PC-9 (cell line): Measurements from ENCODE around the gene BCR. TPM values are rescaled to one million over a fixed set of nuclear protein-coding genes. Genes with fewer than 3 reads are reported as not detected.

Experiments used
- BruUV-seq: library from RNA; stranded (reverse); fragments of 400-500 nt; replicated peaks from 2 replicates; lab custom pipeline; 2021; lab: Mats Ljungman, UMichigan
- CTCF ChIA-PET: fragments of 300-600 bp; sonication (Branson Sonifier 250); formaldehyde crosslinking; loops from one replicate; lab custom pipeline; 2022; ENCODE audit warnings: antibody characterized with exemption; lab: Charles Lee
- POLR2A ChIA-PET: fragments of 300-600 bp; sonication (Branson Sonifier 250); formaldehyde crosslinking; loops from one replicate; lab custom pipeline; 2022; ENCODE audit warnings: antibody characterized with exemption; ENCODE audit not compliant: unreplicated experiment; lab: Charles Lee
- DNase-seq, 2 experiments: peaks; one replicate each; pipeline versions ENCODE4 v3.0.0 to v3.0.0-alpha.2; 2015 to 2022; ENCODE audit warnings: mixed read lengths in 1 of 2
- H2AFZ ChIP-seq: fragments of 200-600 bp; sonication (generic); 2 replicates; pipeline ENCODE4 v1.8.1; 2017; ENCODE audit warnings: antibody characterized with exemption
- H3F3A ChIP-seq: fragments of 200-600 bp; sonication (generic); 2 replicates; pipeline ENCODE4 v1.8.1; 2017; ENCODE audit warnings: antibody characterized with exemption, mild to moderate bottlenecking, low read depth; ENCODE audit not compliant: insufficient read depth
- H3K27ac ChIP-seq: fragments of 200-600 bp; sonication (generic); 2 replicates; pipeline ENCODE4 v1.6.1; 2016; ENCODE audit warnings: mixed run types
- H3K27me3 ChIP-seq: fragments of 200-600 bp; sonication (generic); 2 replicates; pipeline ENCODE4 v1.6.1; 2016; ENCODE audit warnings: low read depth, mixed run types; ENCODE audit not compliant: insufficient read depth
- H3K36me3 ChIP-seq: fragments of 200-600 bp; sonication (generic); 2 replicates; pipeline ENCODE4 v1.6.1; 2016; ENCODE audit warnings: low read depth, mixed run types
- H3K4me1 ChIP-seq: fragments of 200-600 bp; sonication (generic); replicated peaks from 2 replicates; pipeline ENCODE4 v1.6.1; 2016; ENCODE audit warnings: mixed run types; ENCODE audit not compliant: insufficient read depth
- H3K4me2 ChIP-seq: fragments of 200-600 bp; sonication (generic); 2 replicates; pipeline ENCODE4 v1.6.1; 2017; ENCODE audit warnings: mixed run types
- H3K4me3 ChIP-seq: fragments of 200-600 bp; sonication (generic); 2 replicates; pipeline ENCODE4 v1.6.1; 2016; ENCODE audit warnings: mixed run types
- H3K79me2 ChIP-seq: fragments of 200-600 bp; sonication (generic); 2 replicates; pipeline ENCODE4 v1.6.1; 2017; ENCODE audit warnings: low read depth, mixed run types
- H3K9me2 ChIP-seq: fragments of 200-600 bp; sonication (generic); 2 replicates; pipeline ENCODE4 v1.8.1; 2017; ENCODE audit warnings: mild to moderate bottlenecking; ENCODE audit not compliant: insufficient read depth
- H3K9me3 ChIP-seq: fragments of 200-600 bp; sonication (generic); 2 replicates; pipeline ENCODE4 v1.8.1; 2016; ENCODE audit warnings: low read depth; ENCODE audit not compliant: insufficient read depth
- H4K20me1 ChIP-seq: fragments of 200-600 bp; sonication (generic); 2 replicates; pipeline ENCODE4 v1.8.1; 2017; ENCODE audit not compliant: insufficient read depth
- CTCF ChIP-seq: fragments of 200-600 bp; sonication (generic); conservative IDR thresholded peaks from 2 replicates; pipeline ENCODE4 v1.6.1; 2017; ENCODE audit warnings: mixed run types, antibody characterized with exemption, mild to moderate bottlenecking, moderate library complexity
- EZH2 ChIP-seq: fragments of 200-600 bp; sonication (generic); IDR thresholded peaks from 2 replicates; pipeline ENCODE4 v1.8.0; 2017; ENCODE audit warnings: antibody characterized with exemption, low read depth
- intact Hi-C: fragments of 100-400 bp; cut with micrococcal nuclease; formaldehyde crosslinking; loops from one replicate; pipeline ENCODE4 v1.10.0; 2022; ENCODE audit not compliant: unreplicated experiment
- total RNA-seq: library from RNA; stranded (reverse); gene quantifications from 2 replicates; pipeline ENCODE4 v1.2.3, GENCODE V29; 2021

BCR gene
- total RNA-seq, 1 experiment from 2014 or later: 47.8 TPM

DNA sequence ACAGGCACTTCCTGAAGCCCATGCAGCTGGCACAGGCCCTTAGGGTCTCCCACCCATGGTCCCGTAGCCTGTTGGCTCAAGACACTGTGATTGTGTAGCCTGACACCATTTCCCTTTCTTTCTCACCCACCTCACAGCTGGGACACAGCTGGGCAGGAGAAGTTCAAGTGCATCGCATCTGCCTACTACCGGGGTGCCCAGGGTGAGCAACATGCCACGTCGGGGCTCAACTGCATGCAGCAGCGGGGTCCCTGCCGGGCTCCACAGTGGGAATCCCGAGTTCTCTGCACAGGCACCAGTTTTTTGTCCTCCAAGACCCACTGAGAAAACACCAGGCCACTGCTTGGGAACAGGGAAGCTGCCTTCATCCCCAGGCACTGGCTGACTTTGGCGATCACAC is 24.5 kb upstream of the BCR start:
- no peak for TF ChIP-seq CTCF
- TF ChIP-seq EZH2: no peak
- ChIA-PET CTCF (no interaction called here), POLR2A (no interaction called here)
- DNase-seq: no peak
- no peak overlapping the region for H3K4me3 ChIP-seq
- BruUV-seq: no TSS peak
- H2AFZ ChIP-seq: no peak overlapping the region
- H3K79me2 ChIP-seq: no peaks in the 10 kb centered on the region
- no peaks in the 10 kb centered on the region for H3K9me3 ChIP-seq
- no peaks in the 10 kb centered on the region for H3K36me3 ChIP-seq
- H3K27me3 ChIP-seq: no peaks in the 10 kb centered on the region
- H3K4me2 ChIP-seq: no peak overlapping the region
- H3F3A ChIP-seq: no peaks in the 10 kb centered on the region; the same call in 1 of the 2 replicates
- no peaks in the 10 kb centered on the region for H3K9me2 ChIP-seq
- no peaks in the 10 kb centered on the region for H4K20me1 ChIP-seq
- H3K27ac ChIP-seq: no peak overlapping the region
- intact Hi-C loops: no loop called here
- peaks cover 20% of the 10 kb centered on the region; the same call in 1 of the 2 replicates for H3K4me1 ChIP-seq

DNA sequence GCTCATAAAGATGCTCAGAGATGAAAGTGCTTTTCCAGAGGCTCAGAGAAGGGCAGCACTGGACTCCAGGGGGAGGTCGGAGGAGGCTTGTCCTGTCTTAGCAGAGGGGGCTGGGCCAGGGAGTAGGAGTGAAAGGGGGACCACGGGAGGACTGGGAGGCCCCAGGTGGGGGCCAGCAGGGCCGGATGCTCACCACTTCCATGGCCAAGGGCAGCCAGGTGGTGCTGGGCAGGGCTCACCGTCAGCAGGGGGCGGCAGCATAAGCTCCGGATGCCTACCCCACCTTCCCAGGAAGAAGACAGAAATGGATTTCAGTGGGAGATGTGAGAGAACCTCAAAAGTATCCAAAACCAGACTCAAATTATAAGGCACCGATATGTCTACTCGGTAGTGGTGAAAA is 24.0 kb upstream of the BCR start:
- BruUV-seq: no TSS peak
- Histone ChIP-seq H2AFZ (no peak overlapping the region), H3K27ac (no peak overlapping the region), H3K4me3 (no peak overlapping the region), H3K9me3 (no peaks in the 10 kb centered on the region), H3K9me2 (no peaks in the 10 kb centered on the region), H3K27me3 (no peaks in the 10 kb centered on the region), H3F3A (no peaks in the 10 kb centered on the region; the same call in 1 of the 2 replicates), H3K4me1 (peaks cover 20% of the 10 kb centered on the region; the same call in 1 of the 2 replicates), H3K36me3 (no peaks in the 10 kb centered on the region), H3K79me2 (no peaks in the 10 kb centered on the region), H3K4me2 (no peak overlapping the region), H4K20me1 (no peaks in the 10 kb centered on the region)
- TF ChIP-seq CTCF (no peak), EZH2 (no peak)
- CTCF ChIA-PET: no interaction called here
- no peak for DNase-seq
- intact Hi-C loops: no loop called here
- POLR2A ChIA-PET: no interaction called here

- CTCF ChIA-PET: interaction anchor here (0.8 to 1.0 kb wide), 2 partner anchors 13 to 124 kb away, joined by 3 to 10 read pairs; partner anchors contain the start of gene RAB36
- no peak overlapping the region for H3K27ac ChIP-seq
- POLR2A ChIA-PET: no interaction called here
- H3K4me1 ChIP-seq: peaks cover 11% of the 10 kb centered on the region; the same call in 1 of the 2 replicates
- H3K79me2 ChIP-seq: no peaks in the 10 kb centered on the region
- H3F3A ChIP-seq: no peaks in the 10 kb centered on the region; the same call in 1 of the 2 replicates
- H2AFZ ChIP-seq: no peak overlapping the region
- H3K4me2 ChIP-seq: peak overlapping the region; percentile 75
- no peak overlapping the region for H3K4me3 ChIP-seq
- DNase-seq: no peak
- H3K9me2 ChIP-seq: no peaks in the 10 kb centered on the region
- no TSS peak for BruUV-seq
- intact Hi-C loops: no loop called here
- no peaks in the 10 kb centered on the region for H4K20me1 ChIP-seq
- TF ChIP-seq EZH2 (no peak), CTCF (no peak)
- no peaks in the 10 kb centered on the region for H3K36me3 ChIP-seq
- no peaks in the 10 kb centered on the region for H3K9me3 ChIP-seq
- H3K27me3 ChIP-seq: no peaks in the 10 kb centered on the region
Measured at GRCh38 chr22:23157560-23158515, 22.5 kb upstream of the BCR start.
